ENCODE results near the gene RSRP1. TPM values are rescaled to one million over a fixed set of nuclear protein-coding genes. Genes with fewer than 3 reads are reported as not detected.

RSRP1 gene
- total and polyA plus RNA-seq, 2 donors from 2014 or later = 118 to 123 TPM

DNA sequence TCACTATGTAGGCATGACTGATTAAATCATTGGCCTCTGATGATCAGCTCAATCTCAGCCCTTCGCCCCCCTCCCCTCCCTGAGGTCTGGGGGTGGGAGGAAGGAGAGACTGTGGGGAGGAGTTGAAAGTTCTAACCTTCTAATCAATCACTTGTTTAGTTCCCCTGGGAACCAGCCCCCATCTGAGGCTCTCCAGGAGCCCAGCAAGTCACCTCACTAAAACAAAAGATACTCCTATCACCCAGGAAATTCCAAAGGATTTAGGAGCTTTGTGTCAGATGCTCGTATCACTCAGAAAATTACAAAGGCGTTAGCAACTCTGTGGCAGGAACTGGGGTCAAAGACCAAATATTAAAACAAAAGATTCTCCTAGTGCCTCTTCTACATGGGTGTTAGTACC is 36.5 kb downstream of the RSRP1 start:
- intact Hi-C loops (cut with DNase I) = no loop called here
- H3K4me1 ChIP-seq (ENCODE audit: control insufficient read depth in 2 of 3, insufficient read depth in 2 of 3, low read depth in 1 of 3, low read length in 3 of 3) = no peaks in the 10 kb centered on the region
- no peak for TF ChIP-seq CTCF (IDR thresholded peaks at IDR 0.05; ENCODE audit: borderline replicate concordance, extremely low read depth, insufficient read depth)
- no peak for FAIRE-seq
- no peaks in the 10 kb centered on the region for H3K36me3 ChIP-seq (ENCODE audit: control insufficient read depth in 2 of 3, insufficient read depth in 3 of 3, low read length in 3 of 3)
- H3K27me3 ChIP-seq (ENCODE audit: control insufficient read depth, insufficient read depth, low read length) = no peaks in the 10 kb centered on the region
- H3K27ac ChIP-seq (ENCODE audit: low read depth in 2 of 2, low read length in 2 of 2) = no peak overlapping the region
- no peak overlapping the region for H3K9ac ChIP-seq (ENCODE audit: low read length in 3 of 3)
- DNase-seq = no peak
- H3K9me3 ChIP-seq (ENCODE audit: control insufficient read depth in 2 of 3, insufficient read depth in 1 of 3, low read length in 3 of 3) = no peaks in the 10 kb centered on the region
- no peak overlapping the region for H3K4me3 ChIP-seq (ENCODE audit: low read length in 3 of 3)

- no peaks in the 10 kb centered on the region for H3K36me3 ChIP-seq (ENCODE audit: control insufficient read depth in 2 of 3, insufficient read depth in 3 of 3, low read length in 3 of 3)
- no peak for TF ChIP-seq CTCF (IDR thresholded peaks at IDR 0.05; ENCODE audit: borderline replicate concordance, extremely low read depth, insufficient read depth)
- intact Hi-C loops (cut with DNase I) = loop anchor here (10.0 kb wide), 1 partner anchor 355 kb away; no protein-coding TSS in a partner anchor
- no peak overlapping the region for H3K27ac ChIP-seq (ENCODE audit: low read depth in 2 of 2, low read length in 2 of 2)
- no peak for FAIRE-seq
- no peaks in the 10 kb centered on the region for H3K9me3 ChIP-seq (ENCODE audit: control insufficient read depth in 2 of 3, insufficient read depth in 1 of 3, low read length in 3 of 3)
- no peaks in the 10 kb centered on the region for H3K4me1 ChIP-seq (ENCODE audit: control insufficient read depth in 2 of 3, insufficient read depth in 2 of 3, low read depth in 1 of 3, low read length in 3 of 3)
- H3K27me3 ChIP-seq (ENCODE audit: control insufficient read depth, insufficient read depth, low read length) = no peaks in the 10 kb centered on the region
- no peak overlapping the region for H3K4me3 ChIP-seq (ENCODE audit: low read length in 3 of 3)
- DNase-seq = no peak
- no peak overlapping the region for H3K9ac ChIP-seq (ENCODE audit: low read length in 3 of 3)
These were observed 37.7 kb downstream of the RSRP1 start for GRCh38 chr1:25209516-25209915.

DNA sequence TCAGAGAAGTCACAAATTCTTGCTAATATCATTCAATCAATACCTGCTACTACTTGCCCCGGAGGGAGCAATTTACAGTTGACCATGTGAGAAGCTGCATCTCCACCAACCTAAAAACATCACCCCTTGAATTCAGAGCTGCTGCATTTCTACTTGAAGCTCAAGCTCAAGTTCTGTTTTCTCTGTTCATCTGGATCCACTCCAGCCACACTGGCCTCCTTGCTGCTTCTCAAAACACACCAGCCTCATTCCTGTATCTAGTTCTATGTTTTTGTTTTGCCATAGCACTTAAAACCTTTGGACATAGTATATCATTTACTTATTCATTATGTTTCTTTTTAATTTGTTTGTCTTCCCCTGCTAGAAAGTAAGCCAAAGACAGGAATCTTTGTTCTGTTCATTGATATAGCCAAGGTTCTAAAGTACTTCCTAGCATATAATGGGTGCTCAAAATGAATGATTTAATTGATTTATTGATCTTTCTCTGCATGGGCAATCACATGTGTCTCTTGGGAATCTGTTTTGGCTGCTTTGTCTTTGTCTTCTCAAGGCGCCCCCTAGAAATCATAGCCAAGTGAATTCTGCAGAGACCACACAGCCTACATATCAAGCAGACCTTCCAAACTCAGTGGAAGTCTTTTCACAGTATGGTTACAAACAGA is 38.6 kb downstream of the RSRP1 start:
- intact Hi-C loops (cut with DNase I) = loop anchor here (10.0 kb wide), 1 partner anchor 354 kb away; no protein-coding TSS in a partner anchor
- FAIRE-seq (no peak), DNase-seq (no peak)

More for the DNA sequence above, 38.6 kb downstream of the RSRP1 start:
- H3K9me3 ChIP-seq (ENCODE audit: control insufficient read depth in 2 of 3, insufficient read depth in 1 of 3, low read length in 3 of 3) = no peaks in the 10 kb centered on the region
- no peak overlapping the region for H3K27ac ChIP-seq (ENCODE audit: low read depth in 2 of 2, low read length in 2 of 2)
- no peaks in the 10 kb centered on the region for H3K36me3 ChIP-seq (ENCODE audit: control insufficient read depth in 2 of 3, insufficient read depth in 3 of 3, low read length in 3 of 3)
- no peaks in the 10 kb centered on the region for H3K27me3 ChIP-seq (ENCODE audit: control insufficient read depth, insufficient read depth, low read length)
- H3K9ac ChIP-seq (ENCODE audit: low read length in 3 of 3) = no peak overlapping the region
- H3K4me3 ChIP-seq (ENCODE audit: low read length in 3 of 3) = no peak overlapping the region
- no peaks in the 10 kb centered on the region for H3K4me1 ChIP-seq (ENCODE audit: control insufficient read depth in 2 of 3, insufficient read depth in 2 of 3, low read depth in 1 of 3, low read length in 3 of 3)
- TF ChIP-seq CTCF (IDR thresholded peaks at IDR 0.05; ENCODE audit: borderline replicate concordance, extremely low read depth, insufficient read depth) = no peak

Data from kidney (tissue), 14 donors.